Muscle of arm (tissue), 12 donors: Measurements from ENCODE around the gene FOLR2. TPM values are rescaled to one million over a fixed set of nuclear protein-coding genes. Genes with fewer than 3 reads are reported as not detected.

ENCODE experiments used
- DNase-seq: peaks from one replicate; pipeline ENCODE4 v3.0.0-alpha.2; 2013
- polyA plus RNA-seq, 12 donors: library from polyadenylated mRNA; unstranded; fragments of 120-200 nt; gene quantifications; one replicate each; pipeline ENCODE4 v1.2.1, GENCODE V29; 2013; ENCODE audit not compliant: insufficient read length in 12 of 12

Gene FOLR2
- polyA plus RNA-seq, 12 donors: 10.4 to 32.6 (median 20.6) TPM; not detected in 1

- DNase-seq: no peak
Observed at GRCh38 chr11:72228844-72229231, 12.2 kb downstream of the FOLR2 start.

DNA sequence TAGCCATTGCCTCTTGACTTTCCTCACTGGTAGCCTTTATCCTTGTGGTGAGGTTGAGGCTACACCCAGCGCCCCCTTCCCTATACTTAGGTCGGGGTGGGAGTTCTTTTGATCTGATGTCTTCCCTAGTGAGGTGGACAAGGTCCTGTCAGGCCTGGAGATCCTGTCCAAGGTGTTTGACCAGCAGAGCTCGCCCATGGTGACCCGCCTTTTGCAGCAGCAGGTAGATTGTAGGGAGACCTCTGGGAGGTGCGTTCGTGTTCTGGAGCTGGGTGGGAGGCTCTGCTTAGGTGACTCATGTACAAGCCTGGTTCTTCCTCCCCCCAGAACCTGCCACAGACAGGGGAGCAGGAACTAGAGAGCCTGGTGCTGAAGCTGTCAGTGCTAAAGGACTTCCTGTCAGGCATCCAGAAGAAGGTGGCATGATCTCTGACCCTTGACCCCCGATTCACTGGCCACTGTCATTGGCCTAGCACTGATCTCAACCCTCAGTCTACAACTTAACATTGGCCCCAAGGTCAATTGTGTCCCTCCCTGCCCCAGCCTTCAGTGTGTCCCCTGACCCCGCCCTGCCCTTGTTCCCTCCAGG, 12.8 kb downstream of the FOLR2 start:
- DNase-seq: no peak

DNA sequence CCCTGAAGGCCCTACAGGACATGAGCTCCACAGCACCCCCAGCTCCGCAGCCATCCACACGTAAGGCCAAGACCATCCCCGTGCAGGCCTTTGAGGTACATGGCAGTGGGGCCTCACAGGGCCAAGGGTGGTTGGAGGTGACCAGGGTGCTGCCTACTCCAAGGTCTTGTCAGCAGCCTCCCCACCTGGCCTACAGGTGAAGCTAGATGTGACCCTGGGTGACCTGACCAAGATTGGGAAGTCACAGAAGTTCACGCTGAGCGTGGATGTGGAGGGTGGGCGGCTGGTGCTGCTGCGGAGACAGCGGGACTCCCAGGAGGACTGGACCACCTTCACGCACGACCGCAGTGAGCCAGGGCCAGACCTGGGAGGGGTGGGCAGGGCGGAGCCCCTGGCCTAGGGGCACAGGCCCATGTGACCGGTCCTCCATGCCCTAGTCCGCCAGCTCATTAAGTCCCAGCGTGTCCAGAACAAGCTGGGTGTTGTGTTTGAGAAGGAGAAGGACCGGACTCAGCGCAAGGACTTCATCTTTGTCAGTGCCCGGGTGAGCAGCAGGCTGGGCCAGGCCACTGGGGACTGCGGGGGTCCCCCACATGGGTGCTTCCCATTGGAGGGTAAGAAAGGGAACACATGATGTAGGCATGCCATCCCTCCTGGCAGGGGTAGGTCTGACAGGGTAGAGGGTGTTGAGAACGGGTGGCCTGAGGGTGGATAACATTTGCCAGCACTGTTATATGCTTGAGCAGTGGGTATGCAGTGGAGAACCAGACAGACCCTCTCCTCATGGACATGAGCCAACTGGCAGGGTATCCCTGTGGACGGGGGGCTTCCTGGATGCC, 13.6 kb downstream of the FOLR2 start:
- no peak for DNase-seq

- no peak for DNase-seq
Observed at GRCh38 chr11:72230764-72231365, 14.3 kb downstream of the FOLR2 start.

DNA sequence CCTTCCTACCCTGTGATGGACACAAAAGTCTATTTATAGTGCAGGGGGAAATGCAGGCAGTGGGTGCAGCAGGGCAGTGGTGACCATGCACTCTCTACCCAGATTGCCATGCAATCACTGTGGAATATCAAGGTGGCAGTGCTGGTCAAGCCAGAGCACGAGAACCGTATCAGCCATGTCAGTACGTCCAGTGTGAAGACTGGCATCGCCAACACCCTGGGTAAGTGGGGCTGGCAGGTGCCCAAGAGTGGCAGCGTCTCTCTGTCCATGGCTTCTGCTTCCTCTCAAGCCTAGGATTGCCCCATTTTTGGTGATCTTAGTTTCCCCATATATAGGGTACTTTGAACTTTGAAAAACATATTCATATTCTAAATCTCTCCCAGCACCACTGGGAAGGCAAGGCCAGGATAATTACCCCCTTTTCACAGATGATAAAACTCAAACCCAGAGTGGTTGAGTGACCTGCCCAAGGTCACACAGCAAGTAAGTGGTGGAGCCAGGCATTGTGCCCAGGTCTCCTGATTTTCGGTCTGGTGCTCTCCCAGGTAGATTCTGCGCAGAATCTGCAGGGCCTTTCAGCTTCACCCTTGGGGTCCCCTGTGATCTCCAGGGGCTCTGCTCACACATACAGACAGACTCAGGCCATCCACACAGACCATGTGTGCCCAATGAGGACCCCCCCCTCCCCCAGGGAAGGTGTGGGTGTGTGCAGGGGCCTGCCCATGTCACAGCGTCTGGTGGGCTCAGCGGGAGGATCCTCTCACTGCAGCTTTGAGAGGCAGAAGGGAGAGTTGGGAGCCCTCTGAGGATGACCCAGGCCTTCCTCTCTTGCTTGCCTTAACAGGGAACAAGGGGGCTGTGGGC, 15.0 kb downstream of the FOLR2 start:
- DNase-seq: no peak

DNA sequence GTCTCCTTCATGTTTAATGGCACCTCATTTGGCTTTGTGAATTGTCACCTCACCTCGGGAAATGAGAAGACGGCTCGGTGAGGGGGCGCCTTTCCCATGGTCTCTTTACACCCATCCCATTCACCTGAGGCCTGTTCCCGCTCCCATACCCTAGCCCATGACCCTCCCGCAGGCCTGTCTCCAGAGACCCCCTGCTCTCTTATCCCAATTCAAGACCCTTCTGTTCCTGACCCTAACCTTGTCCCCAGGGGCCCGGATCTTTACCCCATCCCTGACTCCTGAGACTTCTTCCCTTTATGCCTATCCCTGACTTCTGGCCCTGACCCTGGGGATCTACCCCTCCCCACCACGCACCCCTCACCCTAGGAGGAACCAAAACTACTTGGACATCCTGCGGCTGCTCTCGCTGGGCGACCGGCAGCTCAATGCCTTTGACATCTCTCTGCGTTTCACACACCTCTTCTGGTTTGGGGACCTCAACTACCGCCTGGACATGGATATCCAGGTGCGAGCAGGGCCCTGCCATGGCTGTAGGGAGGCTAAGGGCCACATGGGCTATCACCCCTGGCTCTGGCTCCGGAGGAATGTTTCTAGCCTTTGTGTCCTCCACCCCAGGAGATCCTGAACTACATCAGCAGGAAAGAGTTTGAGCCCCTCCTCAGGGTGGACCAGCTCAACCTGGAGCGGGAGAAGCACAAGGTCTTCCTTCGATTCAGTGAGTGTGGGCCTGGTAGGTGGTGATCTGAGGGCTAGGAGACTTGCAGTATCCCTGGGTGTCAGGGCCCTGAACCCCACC, 15.9 kb downstream of the FOLR2 start:
- DNase-seq: no peak

DNA sequence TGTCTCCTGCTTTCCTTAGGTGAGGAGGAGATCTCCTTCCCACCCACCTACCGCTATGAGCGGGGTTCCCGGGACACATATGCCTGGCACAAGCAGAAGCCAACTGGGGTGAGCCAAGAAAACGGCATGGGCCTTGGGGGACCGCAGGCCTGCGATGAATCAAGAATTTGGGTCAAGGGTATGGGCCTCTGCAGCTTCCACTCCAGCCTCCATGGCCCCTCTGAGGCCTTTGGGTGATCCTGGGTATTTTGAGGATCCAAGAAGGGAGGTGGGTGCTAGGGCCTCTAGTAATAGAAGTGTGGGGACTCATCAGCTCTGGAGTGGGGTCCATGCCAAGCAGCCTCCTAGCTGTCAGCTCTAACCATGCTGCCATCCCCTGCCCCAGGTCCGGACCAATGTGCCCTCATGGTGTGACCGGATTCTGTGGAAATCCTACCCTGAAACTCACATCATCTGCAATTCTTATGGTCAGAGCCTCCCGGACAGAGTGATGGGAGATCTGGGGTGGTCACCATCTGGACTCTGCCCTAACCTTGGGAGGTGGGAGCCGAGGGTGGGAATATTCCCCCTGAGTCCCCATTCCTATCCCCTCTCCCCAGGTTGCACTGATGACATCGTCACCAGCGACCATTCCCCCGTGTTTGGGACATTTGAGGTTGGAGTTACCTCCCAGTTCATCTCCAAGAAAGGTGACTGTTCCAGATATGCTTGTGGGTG, 16.6 kb downstream of the FOLR2 start:
- DNase-seq: no peak

GRCh38 chr11:72233773-72234513, 17.3 kb downstream of the FOLR2 start:
- DNase-seq: no peak

DNA sequence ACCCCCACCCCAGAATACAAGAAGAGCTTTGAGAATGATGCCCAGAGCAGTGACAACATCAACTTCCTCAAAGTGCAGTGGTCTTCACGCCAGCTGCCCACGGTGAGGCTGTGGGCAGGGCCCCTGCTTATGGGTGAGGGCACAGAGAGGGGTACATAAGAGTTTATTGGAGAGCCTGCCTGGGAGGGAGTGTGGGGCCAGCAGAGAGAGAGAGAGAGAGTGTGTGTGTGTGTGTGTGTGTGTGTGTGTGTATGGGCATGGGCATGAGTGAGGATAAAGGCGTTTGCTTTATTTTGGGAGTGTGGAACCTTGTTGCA, 17.9 kb downstream of the FOLR2 start:
- no peak for DNase-seq

- no peak for DNase-seq
Observed at GRCh38 chr11:72234920-72235319, 18.3 kb downstream of the FOLR2 start.

DNA sequence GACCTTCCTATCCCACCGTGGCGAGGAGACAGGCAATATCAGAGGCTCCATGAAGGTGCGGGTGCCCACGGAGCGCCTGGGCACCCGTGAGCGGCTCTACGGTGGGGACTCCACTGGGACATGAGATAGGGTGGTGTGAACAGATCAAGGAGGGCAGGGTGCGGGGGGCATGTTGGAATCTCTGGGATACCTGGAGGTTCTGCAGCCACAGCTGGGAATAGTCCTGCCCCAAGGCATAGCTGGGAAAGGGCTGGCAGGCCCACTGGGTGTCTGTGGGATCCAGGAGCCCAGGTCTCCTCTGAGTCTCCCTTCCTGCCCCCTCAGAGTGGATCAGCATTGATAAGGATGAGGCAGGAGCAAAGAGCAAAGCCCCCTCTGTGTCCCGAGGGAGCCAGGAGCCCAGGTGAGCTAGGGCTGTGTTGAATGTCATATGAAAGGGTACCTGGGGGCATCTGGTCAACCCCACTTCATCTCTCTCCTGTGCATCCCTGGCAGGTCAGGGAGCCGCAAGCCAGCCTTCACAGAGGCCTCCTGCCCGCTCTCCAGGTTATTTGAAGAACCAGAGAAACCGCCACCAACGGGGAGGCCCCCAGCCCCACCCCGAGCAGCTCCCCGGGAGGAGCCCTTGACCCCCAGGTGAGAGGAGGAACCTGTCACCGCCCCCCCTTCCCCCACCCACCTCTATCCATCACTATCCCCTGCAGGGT, 18.9 kb downstream of the FOLR2 start:
- DNase-seq: no peak

DNA sequence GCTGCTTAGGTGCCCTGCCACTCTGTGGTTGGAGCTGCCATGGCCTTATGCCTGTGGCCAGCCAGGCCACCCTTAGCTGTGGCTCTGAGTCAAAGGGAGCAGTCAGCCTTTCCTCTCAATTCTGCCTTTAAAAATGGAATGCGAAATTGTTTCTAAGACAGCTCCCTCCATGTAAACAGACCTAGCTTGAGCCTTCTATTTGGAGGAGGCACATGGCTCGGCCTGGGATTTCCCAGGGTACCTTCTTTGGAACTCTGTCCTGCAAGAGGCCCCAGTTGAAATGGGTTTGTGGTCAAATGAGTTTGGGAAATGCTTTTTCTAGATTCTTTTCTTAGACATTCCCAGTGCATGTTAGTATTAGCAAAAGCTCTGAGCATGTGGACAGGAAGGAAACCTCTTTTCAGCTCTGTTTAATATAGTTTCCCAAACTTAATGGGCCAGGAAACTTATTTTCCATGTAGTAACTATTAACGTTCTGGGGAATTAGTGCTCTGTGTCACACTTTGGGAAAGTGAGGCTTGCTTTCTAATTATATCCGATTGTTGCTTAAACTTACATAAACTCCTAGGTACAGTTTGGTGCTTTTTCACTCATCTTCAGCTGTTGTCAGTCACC, 19.6 kb downstream of the FOLR2 start:
- no peak for DNase-seq

GRCh38 chr11:72236774-72237111, 20.1 kb downstream of the FOLR2 start:
- DNase-seq: no peak

GRCh38 chr11:72237112-72237931, 20.7 kb downstream of the FOLR2 start:
- no peak for DNase-seq

DNA sequence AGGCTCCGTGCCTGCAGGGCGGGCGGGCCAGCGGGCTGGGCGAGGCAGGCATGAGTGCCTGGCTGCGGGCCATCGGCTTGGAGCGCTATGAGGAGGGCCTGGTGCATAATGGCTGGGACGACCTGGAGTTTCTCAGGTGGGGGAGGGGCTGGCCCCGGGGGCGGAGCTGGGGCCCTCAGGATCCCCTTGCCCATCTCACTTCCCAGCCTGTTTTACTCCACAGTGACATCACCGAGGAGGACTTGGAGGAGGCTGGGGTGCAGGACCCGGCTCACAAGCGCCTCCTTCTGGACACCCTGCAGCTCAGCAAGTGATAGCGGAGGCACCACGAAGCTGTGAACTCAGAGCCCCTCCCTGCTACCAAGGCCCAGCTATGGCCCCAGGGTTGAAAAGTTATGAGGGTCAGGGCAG, 21.5 kb downstream of the FOLR2 start:
- no peak for DNase-seq

GRCh38 chr11:72238492-72239312, 22.1 kb downstream of the FOLR2 start:
- no peak for DNase-seq

DNA sequence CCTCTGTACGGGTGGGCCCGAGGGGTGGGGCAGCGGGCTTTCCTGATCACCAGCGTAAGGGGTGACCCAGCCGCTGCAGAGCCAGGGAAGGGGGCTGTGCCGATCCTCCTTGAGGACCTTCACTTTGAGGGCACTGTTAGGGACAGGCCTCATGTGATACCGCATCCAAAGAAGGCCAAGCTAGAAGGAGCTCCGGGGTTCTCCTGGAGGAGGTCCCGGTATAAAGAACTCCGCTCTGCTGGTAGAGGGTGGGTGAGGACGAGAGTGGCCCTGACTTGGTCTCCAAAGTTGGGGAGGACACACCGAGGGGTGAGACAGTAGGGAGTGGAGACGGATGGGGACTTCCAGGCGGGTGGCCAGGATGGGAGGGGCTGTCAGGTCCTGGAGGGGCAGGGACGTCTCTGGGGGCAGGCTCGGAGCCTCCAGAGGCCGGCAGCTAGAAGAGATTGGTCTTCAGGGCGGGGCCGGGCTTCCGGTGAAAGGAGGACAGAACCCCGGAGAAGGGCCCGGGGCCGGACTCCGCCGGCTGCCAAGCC, 22.8 kb downstream of the FOLR2 start:
- no peak for DNase-seq
